GM18505 (cell line): ENCODE measurements around the gene ZNF750.

Experiments used
- ATAC-seq: cut with Tn5 transposase; IDR thresholded peaks from one replicate; pipeline ENCODE4 v1.9.1; 2021; ENCODE audit not compliant: unreplicated experiment
- POLR2A ChIP-seq: IDR thresholded peaks from 4 replicates; pipeline ENCODE4 v1.6.1; 2011; ENCODE audit warnings: borderline replicate concordance; ENCODE audit not compliant: insufficient read depth, insufficient read length; ENCODE audit errors: extremely low read depth

The ZNF750 gene

DNA sequence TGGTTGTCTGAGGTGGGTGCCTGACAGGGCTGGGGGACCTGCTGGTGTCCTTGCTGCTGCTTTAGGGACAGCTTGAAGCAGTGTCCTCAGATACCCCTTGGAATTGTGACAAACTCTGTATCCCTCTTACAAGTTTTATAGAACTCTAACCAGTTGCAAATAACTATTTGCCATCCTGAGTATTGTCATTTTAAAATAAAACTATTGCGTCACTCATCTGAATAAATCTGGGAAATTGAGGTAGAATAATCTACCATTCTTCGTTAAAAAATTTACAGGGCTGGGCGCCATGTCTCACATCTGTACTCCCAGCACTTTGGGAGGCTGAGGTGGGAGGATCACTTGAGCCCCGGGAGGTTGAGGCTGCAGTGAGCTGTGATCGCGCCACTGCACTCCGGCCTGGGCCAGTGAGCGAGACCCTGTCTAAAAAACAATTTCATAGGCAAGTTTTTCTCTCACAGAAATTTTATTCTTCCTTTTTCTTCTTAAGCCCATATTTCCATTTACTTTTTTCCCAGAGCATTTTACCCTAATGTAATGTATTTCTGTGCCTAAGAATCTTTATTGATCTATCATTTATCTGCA lies 14.2 kb downstream of the ZNF750 start:
- TF ChIP-seq POLR2A: no peak
- no peak for ATAC-seq

GRCh38 chr17:82823004-82823403 lies 16.8 kb downstream of the ZNF750 start:
- ATAC-seq: no peak

DNA sequence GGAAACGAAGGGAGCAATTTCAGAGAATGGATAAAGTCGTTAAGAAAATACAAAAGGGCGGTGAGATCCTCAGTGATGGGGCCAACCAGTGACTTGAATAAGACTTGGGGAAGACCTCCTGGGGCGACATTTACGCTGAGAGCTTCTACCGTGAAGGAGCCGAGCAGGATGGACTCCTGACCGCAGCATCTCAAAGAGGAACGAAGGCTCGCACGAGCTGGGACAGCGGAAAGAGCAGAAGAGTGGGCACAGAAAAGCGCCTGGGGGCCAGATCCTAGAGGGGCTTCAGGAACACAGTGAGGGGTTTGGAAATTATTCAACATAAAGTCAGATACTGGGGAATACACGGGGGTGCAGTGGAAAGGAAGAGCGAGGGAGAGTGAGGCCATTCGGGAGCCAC lies 17.5 kb downstream of the ZNF750 start:
- no peak for ATAC-seq
- no peak for TF ChIP-seq POLR2A

More at GRCh38 chr17:82823004-82823403, 16.8 kb downstream of the ZNF750 start:
- TF ChIP-seq POLR2A: no peak

- no peak for TF ChIP-seq POLR2A
- ATAC-seq: no peak
These were observed 18.3 kb downstream of the ZNF750 start for GRCh38 chr17:82821554-82821953.

DNA sequence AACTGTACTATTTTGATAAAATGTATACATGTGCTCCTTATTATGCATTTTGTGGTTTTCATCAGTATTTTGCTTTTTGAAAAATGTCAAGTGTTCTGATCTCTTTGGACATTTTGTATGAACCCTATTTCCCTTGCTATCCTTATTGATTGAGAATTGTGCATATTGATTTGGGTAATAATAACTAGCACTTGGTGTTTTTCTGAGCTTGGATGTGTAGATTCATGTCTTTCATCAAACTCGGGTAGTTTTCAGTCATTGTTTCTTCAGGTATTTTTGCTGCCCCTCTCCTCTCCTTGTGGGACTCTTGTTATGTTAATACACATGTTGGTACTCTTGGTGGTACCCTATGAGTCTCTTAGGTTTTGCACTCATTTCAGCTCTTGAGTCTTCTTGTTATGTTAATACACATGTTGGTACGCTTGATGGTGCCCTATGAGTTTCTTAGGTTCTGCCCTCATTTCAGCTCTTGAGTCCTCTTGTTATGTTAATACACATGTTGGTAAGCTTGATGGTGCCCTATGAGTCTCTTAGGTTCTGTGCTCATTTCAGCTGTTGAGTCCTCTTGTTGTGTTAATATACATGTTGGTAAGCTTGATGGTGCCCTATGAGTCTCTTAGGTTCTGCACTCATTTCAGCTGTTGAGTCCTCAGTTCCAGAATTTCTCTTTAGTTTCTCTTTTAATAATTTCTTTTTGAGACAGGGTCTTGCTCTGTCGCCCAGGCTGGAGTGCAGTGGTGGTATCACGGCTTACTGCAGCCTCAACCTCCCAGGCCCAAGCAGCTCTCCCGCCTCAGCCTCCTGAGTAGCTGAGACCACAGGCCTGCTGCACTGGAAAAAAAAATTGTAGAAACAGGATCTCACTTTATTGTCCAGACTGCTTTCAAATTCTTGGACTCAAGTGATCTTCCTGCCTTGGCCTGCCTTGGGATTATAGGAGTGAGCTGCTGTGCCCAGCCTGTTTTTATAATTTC lies 19.3 kb downstream of the ZNF750 start:
- no peak for ATAC-seq
- TF ChIP-seq POLR2A: no peak

GRCh38 chr17:82817947-82818346 lies 21.9 kb downstream of the ZNF750 start:
- no peak for TF ChIP-seq POLR2A
- ATAC-seq: no peak

GRCh38 chr17:82816358-82816757 lies 23.5 kb downstream of the ZNF750 start:
- no peak for ATAC-seq
- TF ChIP-seq POLR2A: no peak

GRCh38 chr17:82815790-82816305 lies 24.0 kb downstream of the ZNF750 start:
- no peak for TF ChIP-seq POLR2A
- no peak for ATAC-seq

DNA sequence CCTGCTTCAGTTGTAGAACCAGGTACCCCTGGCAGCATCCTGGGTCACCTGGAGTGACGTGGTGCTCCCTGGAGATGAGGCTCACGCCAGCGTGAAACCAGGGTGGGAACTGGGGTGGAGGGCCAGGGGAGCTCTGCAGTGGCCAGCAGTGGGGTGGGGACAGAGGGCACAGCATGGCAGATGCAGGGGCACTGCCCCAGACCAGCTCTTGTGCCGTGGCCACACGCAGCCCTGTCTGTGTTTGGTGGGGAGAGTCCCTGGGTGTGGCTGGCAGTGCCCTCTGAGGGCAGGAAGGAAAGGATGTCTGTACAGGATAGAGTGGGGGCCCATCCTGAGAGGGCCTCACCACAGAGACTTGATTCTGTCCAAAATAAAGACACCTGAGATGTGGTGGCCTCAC lies 24.5 kb downstream of the ZNF750 start:
- ATAC-seq: no peak

GRCh38 chr17:82814834-82815233 lies 25.0 kb downstream of the ZNF750 start:
- ATAC-seq: no peak
- TF ChIP-seq POLR2A: no peak

More for the DNA sequence above, 24.5 kb downstream of the ZNF750 start:
- TF ChIP-seq POLR2A: no peak

DNA sequence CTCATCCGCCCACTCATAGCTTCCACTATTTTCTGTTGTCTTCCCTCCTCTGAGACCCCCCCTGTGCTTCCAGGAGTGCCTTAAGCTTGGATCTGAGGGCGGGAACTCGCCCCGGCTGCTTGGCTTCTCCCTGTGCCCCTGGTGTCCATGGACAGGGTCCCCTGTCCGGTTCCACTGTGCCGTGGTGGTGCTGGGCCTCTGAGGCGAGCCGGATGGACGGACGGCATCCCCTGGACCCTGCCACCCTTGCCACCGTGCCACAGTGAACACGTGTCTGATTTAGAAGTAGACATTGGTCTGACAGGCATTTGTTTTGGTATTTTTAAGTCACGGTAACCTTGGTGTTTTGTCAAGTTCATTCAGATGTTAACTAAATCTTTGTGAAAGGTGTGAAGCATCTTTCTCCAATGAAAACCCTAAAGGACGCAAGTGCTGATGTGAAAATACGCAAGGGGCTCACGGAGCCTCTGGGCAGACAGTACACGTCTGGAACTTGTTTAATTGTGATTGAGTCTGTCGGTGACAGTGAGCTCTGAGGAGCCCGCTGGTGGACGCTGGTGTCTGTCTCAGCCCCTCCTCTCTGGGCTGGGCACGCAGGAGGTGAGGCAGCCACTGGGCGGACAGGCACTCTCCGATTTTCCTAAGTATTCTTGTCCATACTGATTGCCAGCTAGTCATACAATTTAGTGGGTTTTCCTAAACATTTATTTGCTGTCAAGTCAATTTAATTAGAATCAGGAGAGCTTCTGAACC lies 26.3 kb downstream of the ZNF750 start:
- no peak for TF ChIP-seq POLR2A
- no peak for ATAC-seq

DNA sequence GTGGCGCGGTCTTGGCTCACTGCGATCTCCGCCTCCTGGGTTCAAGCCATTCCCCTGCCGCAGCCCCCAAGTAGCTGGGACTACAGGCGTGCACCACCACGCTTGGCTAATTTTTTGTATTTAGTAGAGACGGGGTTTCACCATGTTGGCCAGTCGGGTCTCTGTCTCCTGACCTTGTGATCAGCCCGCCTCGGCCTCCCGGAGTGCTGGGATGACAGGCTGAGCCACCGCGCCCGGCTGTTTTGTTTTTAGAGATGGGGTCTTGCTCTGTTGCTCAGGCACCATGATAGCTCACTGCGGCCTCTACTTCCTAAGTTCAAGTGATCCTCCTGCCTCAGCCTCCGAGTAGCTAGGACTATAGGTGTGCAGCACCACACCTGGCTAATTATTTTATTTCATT lies 27.2 kb downstream of the ZNF750 start:
- TF ChIP-seq POLR2A: no peak

DNA sequence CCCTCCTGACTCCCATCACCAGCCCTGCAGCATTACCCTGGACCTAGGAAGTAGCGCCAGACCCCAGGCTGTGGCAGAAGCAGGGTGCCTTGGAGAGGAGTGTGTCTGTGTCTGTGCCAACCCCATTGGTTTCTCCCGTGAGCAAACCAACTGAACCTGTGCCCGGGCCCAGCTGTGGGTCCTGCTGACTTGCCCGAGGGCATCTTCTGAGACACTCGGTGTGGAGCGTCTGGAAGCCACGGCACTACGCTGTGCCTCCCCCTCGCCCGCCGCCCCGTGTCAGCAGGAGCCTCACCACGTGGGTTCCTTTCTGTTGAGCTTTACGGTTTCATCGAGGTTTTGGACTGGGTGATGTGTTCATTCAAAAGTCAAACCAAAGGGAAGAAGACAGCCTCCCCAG lies 27.8 kb downstream of the ZNF750 start:
- TF ChIP-seq POLR2A: no peak
- no peak for ATAC-seq

More for the DNA sequence above, 27.2 kb downstream of the ZNF750 start:
- no peak for ATAC-seq
